ENCODE measurements around the gene MASP1.
"Not testable (repeated sequence)": the region's sequence is repeated elsewhere in the genome, so short reads cannot be mapped to it uniquely, and the experiment has no call there.

MASP1 gene

DNA sequence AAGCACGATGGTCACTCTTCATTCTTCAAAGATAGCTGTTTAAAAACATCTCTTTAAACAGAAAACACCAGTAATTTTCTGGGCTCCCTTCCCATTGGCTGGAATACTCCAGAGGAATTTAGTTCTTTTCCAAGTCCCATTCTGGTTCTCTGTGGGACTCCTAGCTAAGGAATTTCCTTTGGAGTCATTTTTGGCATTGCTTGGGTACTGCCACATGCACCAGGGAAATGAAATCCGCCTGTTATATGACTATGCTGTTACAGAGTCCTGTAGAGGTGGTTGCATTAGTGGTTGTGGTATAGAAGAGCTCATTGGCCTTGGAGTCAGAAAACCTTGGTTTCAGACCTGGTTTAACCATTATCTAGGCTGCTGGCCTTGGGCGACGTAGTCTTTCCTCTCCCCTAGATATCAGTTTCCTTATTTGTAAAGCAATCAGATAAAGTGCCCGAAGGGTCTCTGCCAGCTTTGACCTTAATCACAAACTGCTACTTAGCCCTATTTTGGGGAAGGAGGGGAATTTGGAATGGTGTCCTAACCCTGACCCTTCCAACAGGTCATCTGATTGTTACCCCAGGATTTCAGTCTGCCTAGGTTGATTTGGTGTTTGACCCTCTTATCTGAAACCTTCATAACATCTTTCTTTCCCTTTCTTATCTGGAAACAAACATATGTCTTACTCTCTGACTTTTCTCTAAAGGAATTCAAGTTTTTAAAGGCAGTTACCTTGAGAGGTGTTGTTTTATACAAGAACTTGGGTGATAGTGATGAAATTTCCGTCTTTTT, 80.8 kb downstream of the MASP1 start:
- Mint-ChIP-seq H3K36me3 (ENCODE audit: low read depth) (no peaks in the 10 kb centered on the region), H3K27ac (no peak overlapping the region), H3K4me3 (no peak overlapping the region), H3K4me1 (no peaks in the 10 kb centered on the region), H3K27me3 (peaks cover 5% of the 10 kb centered on the region), H3K9me3 (no peaks in the 10 kb centered on the region)
- ATAC-seq = no peak
- no peak for DNase-seq

DNA sequence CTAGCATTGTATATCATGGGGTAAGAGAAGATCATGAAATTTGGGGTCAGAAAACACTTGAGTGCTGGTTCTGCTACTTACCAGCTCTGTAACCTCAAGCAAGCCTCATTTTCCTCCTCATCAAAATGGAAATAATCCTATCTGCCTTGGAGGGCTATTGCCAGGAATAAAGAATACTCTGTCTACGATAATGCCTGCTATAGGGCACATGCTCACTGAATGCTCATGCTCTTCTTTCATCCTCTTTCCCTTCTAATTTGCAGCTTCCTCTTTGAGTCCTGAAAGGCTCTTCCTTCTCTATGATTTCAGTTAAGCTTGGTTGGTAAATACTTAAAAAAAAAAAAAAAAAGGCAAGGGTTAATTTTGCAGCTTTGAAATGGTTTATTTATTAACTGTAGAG, 81.4 kb downstream of the MASP1 start:
- Mint-ChIP-seq H3K27me3 (peaks cover 8% of the 10 kb centered on the region), H3K36me3 (ENCODE audit: low read depth) (no peaks in the 10 kb centered on the region), H3K27ac (no peak overlapping the region), H3K9me3 (no peaks in the 10 kb centered on the region), H3K4me3 (no peak overlapping the region), H3K4me1 (no peaks in the 10 kb centered on the region)
- ATAC-seq (no peak), DNase-seq (no peak)

DNA sequence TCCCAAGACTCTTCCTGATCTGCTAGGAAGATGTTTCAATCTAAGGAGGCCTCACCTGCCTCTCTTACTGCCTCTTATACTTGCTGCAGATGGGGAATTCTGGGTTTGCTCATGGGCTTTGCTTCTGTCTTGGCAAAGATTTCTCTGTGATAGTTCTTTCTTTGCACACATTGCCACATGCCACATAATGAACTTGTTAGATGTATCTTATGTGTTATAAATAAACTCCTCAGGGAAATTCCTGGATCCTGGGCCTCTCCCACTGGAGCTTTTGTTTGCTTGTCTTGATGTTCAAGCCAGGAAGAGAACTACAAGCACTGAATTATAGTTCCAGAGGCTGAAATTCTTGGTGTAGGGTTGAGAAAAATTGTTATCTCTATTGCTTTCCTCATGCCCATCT, 82.0 kb downstream of the MASP1 start:
- no peak for DNase-seq
- Mint-ChIP-seq H3K27me3 (peaks cover 10% of the 10 kb centered on the region), H3K9me3 (no peaks in the 10 kb centered on the region), H3K4me1 (no peaks in the 10 kb centered on the region), H3K36me3 (ENCODE audit: low read depth) (no peaks in the 10 kb centered on the region), H3K27ac (no peak overlapping the region), H3K4me3 (no peak overlapping the region)
- ATAC-seq = no peak

DNA sequence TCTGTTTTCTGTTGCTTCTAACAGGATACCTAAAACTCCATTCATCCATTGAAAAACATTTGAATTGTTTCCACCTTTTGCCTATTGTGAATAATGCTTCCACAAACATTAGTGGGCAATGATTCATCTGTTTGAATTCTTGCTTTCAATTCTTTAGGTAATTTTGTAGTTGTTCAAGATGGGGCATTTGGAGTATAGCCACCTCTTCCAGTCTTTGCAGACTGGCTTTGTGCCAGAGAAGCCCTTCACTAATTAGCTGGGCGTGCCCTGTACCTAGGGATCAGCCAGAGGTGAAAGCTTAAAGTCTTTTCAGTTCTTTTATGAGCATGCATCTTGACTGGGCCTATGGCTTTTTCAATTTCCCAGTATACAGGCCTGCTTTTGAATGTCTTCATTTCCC, 83.4 kb downstream of the MASP1 start:
- H3K4me3 Mint-ChIP-seq = no peak overlapping the region
- H3K9me3 Mint-ChIP-seq = no peaks in the 10 kb centered on the region
- H3K36me3 Mint-ChIP-seq (ENCODE audit: low read depth) = no peaks in the 10 kb centered on the region
- no peak for ATAC-seq
- peaks cover 14% of the 10 kb centered on the region for H3K27me3 Mint-ChIP-seq
- no peaks in the 10 kb centered on the region for H3K4me1 Mint-ChIP-seq
- DNase-seq = no peak
- H3K27ac Mint-ChIP-seq = no peak overlapping the region

DNA sequence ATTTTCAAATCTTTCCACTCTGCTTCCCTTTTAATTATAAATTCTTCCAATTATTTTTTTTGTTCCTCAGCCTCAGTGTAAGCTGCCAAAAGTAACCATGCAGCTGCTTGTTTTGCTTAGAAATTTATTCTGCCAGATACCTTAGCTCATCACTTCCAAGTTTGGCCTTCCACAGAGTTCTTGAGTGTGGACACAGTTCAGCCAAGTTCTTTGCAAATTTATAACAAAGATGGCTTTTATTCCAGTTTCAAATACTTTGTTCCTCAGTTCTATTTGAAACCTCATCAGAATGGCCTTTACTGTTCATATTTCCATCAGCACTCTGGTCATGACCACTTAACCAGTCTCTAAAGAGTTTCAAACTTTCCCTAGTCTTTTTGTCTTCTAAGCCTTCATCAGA, 83.9 kb downstream of the MASP1 start:
- Mint-ChIP-seq H3K9me3 (no peaks in the 10 kb centered on the region), H3K4me3 (no peak overlapping the region), H3K36me3 (ENCODE audit: low read depth) (no peaks in the 10 kb centered on the region), H3K27ac (no peak overlapping the region), H3K4me1 (no peaks in the 10 kb centered on the region), H3K27me3 (peaks cover 17% of the 10 kb centered on the region)
- ATAC-seq = no peak
- DNase-seq = no peak

DNA sequence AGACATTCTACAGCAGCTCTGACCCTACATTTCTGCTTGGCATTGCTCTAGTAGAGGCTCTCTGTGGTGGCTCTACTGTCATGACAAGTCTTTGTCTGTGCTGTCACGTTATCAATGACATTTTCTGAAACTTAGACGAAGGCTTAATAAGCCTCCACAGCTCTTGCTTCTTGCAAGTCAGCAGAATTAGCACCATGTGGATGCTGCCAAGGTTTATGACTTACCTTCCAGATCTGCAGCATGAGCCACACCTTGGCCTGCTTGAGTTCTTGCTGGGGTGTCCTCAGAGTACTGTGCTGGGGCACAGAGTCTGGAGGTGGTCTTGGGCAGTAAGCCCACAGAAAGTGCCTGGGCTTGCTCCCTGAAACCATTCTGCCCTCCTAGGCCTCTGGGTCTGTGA, 84.5 kb downstream of the MASP1 start:
- Mint-ChIP-seq H3K36me3 (ENCODE audit: low read depth) (no peaks in the 10 kb centered on the region), H3K9me3 (no peaks in the 10 kb centered on the region), H3K4me1 (no peaks in the 10 kb centered on the region), H3K4me3 (no peak overlapping the region), H3K27ac (no peak overlapping the region), H3K27me3 (peaks cover 17% of the 10 kb centered on the region)
- ATAC-seq (no peak), DNase-seq (no peak)

DNA sequence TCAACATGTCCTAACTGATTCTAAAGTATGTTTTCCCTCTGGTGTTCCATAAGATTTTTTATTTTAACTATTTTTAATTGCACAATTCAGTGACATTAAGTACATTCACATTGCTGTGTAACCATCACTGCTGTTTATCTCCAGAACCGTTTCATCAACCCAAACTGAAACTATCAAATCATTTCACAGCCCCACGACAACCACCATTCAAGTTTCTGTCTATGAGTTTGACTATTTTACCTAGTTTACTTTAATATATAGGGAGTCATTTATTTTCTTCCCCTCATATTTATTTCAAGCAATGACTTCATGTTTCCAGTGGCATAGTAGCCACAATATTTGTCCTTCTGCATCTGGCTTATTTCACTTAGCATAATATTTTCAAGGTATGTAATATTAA, 85.9 kb downstream of the MASP1 start:
- no peak overlapping the region for H3K27ac Mint-ChIP-seq
- no peaks in the 10 kb centered on the region for H3K36me3 Mint-ChIP-seq (ENCODE audit: low read depth)
- peaks cover 17% of the 10 kb centered on the region for H3K27me3 Mint-ChIP-seq
- H3K4me3 Mint-ChIP-seq = no peak overlapping the region
- ATAC-seq = no peak
- no peak for DNase-seq
- H3K9me3 Mint-ChIP-seq = no peaks in the 10 kb centered on the region
- H3K4me1 Mint-ChIP-seq = no peaks in the 10 kb centered on the region

DNA sequence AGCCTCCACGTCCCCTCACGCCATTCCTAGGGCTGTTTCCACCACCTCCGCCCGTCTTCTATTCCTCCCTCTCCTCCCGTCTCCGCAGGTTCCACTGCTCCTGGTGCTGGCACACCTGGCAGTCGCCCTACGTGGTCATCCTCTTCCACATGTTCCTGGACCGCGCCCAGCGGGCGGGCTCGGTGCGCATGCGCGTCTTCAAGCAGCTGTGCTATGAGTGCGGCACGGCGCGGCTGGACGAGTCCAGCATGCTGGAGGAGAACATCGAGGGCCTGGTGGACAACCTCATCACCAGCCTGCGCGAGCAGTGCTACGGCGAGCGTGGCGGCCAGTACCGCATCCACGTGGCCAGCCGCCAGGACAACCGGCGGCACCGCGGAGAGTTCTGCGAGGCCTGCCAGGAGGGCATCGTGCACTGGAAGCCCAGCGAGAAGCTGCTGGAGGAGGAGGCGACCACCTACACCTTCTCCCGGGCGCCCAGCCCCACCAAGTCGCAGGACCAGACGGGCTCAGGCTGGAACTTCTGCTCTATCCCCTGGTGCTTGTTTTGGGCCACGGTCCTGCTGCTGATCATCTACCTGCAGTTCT, 92.0 kb downstream of the MASP1 start:
- ATAC-seq = peak; percentile 24
- not testable (repeated sequence) for DNase-seq; H3K36me3 Mint-ChIP-seq (ENCODE audit: low read depth); H3K9me3 Mint-ChIP-seq; H3K4me1 Mint-ChIP-seq; H3K27ac Mint-ChIP-seq; H3K4me3 Mint-ChIP-seq
- H3K27me3 Mint-ChIP-seq = peaks cover 12% of the 10 kb centered on the region

DNA sequence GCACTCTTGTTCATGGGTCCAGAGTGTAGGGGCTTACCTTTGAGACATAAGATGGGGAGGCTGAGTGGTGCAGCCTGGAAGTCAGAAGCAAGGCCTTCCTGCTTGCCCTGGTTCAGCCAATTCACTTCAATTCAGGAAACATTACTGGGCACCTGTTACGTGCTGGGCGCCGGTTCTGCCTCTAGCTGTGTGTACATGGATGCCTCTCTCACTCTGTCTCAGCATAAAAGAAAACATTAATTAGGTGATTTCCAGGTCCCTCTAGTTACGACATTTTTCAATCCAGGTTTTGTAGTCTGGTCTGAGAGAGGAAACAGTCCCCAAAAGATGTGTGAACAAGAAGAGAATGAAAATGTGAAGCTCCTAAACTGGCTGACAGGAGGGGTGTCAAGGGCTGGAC, 93.0 kb downstream of the MASP1 start:
- no peak for ATAC-seq
- H3K4me1 Mint-ChIP-seq = no peaks in the 10 kb centered on the region
- no peak for DNase-seq
- H3K9me3 Mint-ChIP-seq = no peaks in the 10 kb centered on the region
- H3K27ac Mint-ChIP-seq = no peak overlapping the region
- H3K27me3 Mint-ChIP-seq = peaks cover 15% of the 10 kb centered on the region
- H3K4me3 Mint-ChIP-seq = no peak overlapping the region
- no peaks in the 10 kb centered on the region for H3K36me3 Mint-ChIP-seq (ENCODE audit: low read depth)

DNA sequence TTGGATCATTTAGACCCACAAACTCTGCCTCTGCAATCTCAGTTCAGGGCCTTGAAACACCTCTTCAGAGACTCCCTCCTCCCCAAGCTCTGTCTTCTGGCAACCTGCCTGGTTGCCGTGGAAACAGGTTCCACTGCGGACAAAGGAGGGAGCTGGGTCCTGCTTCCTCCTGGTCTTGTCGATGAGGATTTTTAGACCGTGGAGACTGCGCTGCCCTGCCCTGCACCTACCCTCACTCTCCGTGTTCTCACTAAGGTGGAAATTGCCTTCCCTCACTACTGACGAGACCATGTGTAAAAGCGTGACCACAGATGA, 94.2 kb downstream of the MASP1 start, which contains the start of gene RTP1:
Gene RTP1 (plus strand): TSS at position 152 of the 315 bp plus-strand sequence. CDS start 30 bp downstream, at position 182.
- DNase-seq (no peak), ATAC-seq (no peak)
- no peak within 1 kb of the TSS for H3K4me3 Mint-ChIP-seq
- H3K9me3 Mint-ChIP-seq = no peaks in the 10 kb centered on the region
- peaks cover 18% of the 10 kb centered on the region for H3K27me3 Mint-ChIP-seq
- no peaks in the 10 kb centered on the region for H3K4me1 Mint-ChIP-seq
- no peak within 1 kb of the TSS for H3K27ac Mint-ChIP-seq
- no peaks in the 10 kb centered on the region for H3K36me3 Mint-ChIP-seq (ENCODE audit: low read depth)

DNA sequence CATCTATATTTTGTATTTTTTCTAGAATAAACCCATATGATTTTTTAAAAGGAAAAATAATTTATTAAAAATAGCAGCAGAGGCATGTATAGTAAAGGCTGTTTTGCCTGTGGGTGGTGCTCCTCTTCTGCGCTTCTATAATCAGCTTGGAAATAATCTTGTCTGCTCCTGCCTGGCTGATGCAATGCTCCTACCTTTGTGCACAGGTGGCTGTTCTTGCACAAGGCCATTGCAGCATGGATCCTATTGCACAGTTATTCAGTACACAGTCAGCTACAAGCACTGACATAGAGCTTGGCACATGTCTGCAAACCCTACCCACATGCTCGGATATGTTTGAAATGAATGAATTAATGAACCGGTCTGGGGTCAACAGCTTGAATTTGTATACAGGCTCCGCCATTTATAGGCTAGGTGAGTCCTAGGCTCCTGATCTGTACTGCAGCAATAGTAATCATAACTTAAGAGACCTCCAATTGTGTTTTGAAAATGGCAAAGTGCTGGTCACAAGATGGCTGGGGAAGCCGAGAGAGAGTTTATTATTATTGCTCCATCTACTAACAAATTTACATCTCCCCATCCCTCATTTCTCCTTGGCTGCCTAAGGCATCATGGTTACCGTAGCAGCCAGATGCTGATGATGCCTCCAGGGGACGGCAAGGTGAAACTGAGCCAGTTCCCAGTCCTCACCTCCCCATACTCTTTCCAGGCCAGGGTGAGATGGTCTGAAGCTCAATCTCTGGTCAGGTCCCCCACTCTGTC, 94.8 kb downstream of the MASP1 start:
- Mint-ChIP-seq H3K27me3 (peaks cover 22% of the 10 kb centered on the region), H3K9me3 (no peaks in the 10 kb centered on the region), H3K36me3 (ENCODE audit: low read depth) (no peaks in the 10 kb centered on the region), H3K4me3 (no peak overlapping the region), H3K27ac (no peak overlapping the region), H3K4me1 (no peaks in the 10 kb centered on the region)
- DNase-seq = no peak
- ATAC-seq = no peak

DNA sequence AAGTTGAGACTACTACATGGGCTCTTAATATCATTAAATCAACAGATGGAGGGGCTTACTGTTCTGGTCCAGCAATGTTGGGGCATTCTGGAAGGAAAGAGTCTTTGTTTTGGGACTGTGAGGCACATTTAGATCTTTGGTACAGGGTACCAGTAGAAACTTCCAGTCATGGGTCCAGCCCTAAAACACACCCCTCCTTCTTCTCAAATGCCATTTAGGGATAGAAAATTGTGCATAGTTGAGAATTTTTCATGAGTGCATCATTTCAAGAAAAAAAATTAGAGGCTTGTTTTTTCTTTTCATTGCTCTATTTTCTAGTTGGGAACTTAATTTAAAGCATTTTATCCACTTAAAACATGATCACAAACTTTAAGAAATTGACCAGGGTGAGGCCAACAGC, 98.4 kb downstream of the MASP1 start:
- no peaks in the 10 kb centered on the region for H3K9me3 Mint-ChIP-seq
- no peak for DNase-seq
- H3K27ac Mint-ChIP-seq = no peak overlapping the region
- H3K4me3 Mint-ChIP-seq = no peak overlapping the region
- no peak for ATAC-seq
- no peaks in the 10 kb centered on the region for H3K36me3 Mint-ChIP-seq (ENCODE audit: low read depth)
- H3K4me1 Mint-ChIP-seq = no peaks in the 10 kb centered on the region
- peaks cover 43% of the 10 kb centered on the region for H3K27me3 Mint-ChIP-seq

DNA sequence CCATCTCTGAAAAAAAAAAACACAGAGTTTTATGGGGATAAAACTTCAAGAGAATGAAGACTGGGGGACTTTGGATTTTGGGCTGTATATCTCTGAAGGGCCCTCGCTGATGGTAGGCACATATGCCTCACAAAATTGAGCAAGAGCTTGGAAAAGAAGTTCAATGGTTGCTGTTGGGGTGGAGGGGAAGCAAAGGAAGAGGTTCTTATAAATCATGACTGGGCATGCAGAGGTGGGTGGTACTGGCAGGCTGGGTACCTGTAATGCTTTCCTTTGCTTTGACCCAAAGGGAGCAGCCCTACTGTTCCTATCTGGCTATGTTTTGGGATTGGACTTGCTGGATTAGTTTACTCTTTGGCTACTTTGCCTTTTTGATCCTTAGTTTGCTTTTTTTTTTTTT, 100.3 kb downstream of the MASP1 start:
- ATAC-seq (no peak), DNase-seq (no peak)
- Mint-ChIP-seq H3K4me1 (no peaks in the 10 kb centered on the region), H3K9me3 (no peaks in the 10 kb centered on the region), H3K27me3 (peaks cover 54% of the 10 kb centered on the region), H3K4me3 (no peak overlapping the region), H3K36me3 (ENCODE audit: low read depth) (no peaks in the 10 kb centered on the region), H3K27ac (peak overlapping the region; percentile 13)

DNA sequence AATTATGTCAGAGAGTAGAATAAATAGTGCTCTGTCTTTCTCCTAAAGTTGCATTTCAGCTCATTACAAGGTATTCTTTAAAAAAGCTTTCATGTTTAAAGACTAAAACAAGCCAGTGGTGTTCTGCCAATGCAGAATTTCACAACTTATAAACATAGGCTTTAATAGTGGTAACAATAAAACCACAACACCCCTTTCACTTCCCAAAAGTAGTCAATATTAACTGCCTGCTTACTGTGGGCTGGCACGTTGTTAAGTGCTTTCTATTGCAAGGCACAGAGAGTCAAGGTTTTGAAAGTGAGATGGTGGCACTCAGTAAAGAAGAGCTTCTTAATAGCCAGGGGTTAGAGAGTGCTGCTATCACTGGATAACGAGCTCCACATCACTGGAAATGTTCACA, 102.6 kb downstream of the MASP1 start:
- no peaks in the 10 kb centered on the region for H3K9me3 Mint-ChIP-seq
- H3K4me3 Mint-ChIP-seq = no peak overlapping the region
- H3K36me3 Mint-ChIP-seq (ENCODE audit: low read depth) = no peaks in the 10 kb centered on the region
- ATAC-seq (no peak), DNase-seq (no peak)
- H3K4me1 Mint-ChIP-seq = no peaks in the 10 kb centered on the region
- no peak overlapping the region for H3K27ac Mint-ChIP-seq
- peaks cover 54% of the 10 kb centered on the region for H3K27me3 Mint-ChIP-seq

DNA sequence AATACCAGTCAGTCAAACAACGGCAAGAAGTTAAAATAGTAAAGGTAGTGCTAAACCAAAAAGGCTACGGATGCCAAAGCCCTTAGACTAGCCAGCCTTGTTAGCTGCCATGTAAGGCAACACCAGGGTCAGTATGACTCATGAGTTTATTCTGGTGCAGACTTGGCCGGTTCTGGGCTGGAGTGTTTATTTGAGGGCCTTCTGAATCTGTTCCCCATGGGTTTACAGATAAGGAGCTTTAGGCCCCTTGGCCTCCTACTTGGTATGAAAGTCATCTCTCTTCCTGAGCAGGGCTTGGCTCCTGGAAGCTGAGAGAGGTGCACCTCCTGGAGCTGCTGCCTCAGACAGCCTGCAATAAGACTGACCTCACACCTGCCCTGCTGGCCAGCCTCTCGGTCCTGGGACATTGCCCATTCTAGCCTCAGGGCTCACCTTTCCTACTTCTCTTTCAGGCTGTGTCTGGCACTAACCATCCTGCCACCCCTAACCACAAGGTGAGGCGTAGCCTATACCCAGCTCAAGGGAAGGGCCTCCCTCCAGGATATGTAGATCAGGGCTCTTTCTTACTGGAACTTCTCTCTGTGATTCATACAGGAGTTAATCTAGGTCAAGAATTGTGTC, 104.6 kb downstream of the MASP1 start:
- H3K4me1 Mint-ChIP-seq = no peaks in the 10 kb centered on the region
- no peak overlapping the region for H3K4me3 Mint-ChIP-seq
- ATAC-seq (no peak), DNase-seq (no peak)
- no peaks in the 10 kb centered on the region for H3K9me3 Mint-ChIP-seq
- no peak overlapping the region for H3K27ac Mint-ChIP-seq
- H3K36me3 Mint-ChIP-seq (ENCODE audit: low read depth) = no peaks in the 10 kb centered on the region
- peaks cover 44% of the 10 kb centered on the region for H3K27me3 Mint-ChIP-seq

Measured in activated naive CD8-positive, alpha-beta T cell treated with anti-CD3 and anti-CD28 coated beads, Interleukin-2, amount 50 U/mL, for 24 hours (primary cell).